HEK293 (cell line): ENCODE data around the gene TNFAIP8.

ENCODE experiments used
- BCL6B ChIP-seq: fragments of 450-650 bp; formaldehyde crosslinking; IDR thresholded peaks from 2 replicates; pipeline ENCODE4 v1.5.1; 2017; ENCODE audit warnings: missing biosample characterization, missing genetic modification characterization
- CTCF ChIP-seq: fragments of 450-650 bp; formaldehyde crosslinking; IDR thresholded peaks from 2 replicates; pipeline ENCODE4 v1.5.1; 2016; ENCODE audit warnings: missing biosample characterization, missing genetic modification characterization
- REST ChIP-seq: fragments of 450-650 bp; formaldehyde crosslinking; IDR thresholded peaks from 2 replicates; pipeline ENCODE4 v1.5.1; 2016; ENCODE audit warnings: missing biosample characterization, missing genetic modification characterization
- SALL2 ChIP-seq: fragments of 450-650 bp; formaldehyde crosslinking; IDR thresholded peaks from 2 replicates; pipeline ENCODE4 v1.5.0; 2017; ENCODE audit warnings: missing biosample characterization, mild to moderate bottlenecking, missing genetic modification characterization, borderline replicate concordance
- ZBTB6 ChIP-seq: fragments of 450-650 bp; formaldehyde crosslinking; IDR thresholded peaks from 2 replicates; pipeline ENCODE4 v1.5.1; 2017; ENCODE audit warnings: missing biosample characterization, missing genetic modification characterization
- ZFP41 ChIP-seq: fragments of 450-650 bp; formaldehyde crosslinking; IDR thresholded peaks from 2 replicates; pipeline ENCODE4 v1.5.1; 2016; ENCODE audit warnings: missing biosample characterization, missing genetic modification characterization, borderline replicate concordance
- ZNF146 ChIP-seq: fragments of 450-650 bp; formaldehyde crosslinking; IDR thresholded peaks from 2 replicates; pipeline ENCODE4 v1.5.1; 2016; ENCODE audit warnings: missing biosample characterization, missing genetic modification characterization
- ZNF571 ChIP-seq: fragments of 450-650 bp; formaldehyde crosslinking; IDR thresholded peaks from 2 replicates; pipeline ENCODE4 v1.5.0; 2017; ENCODE audit warnings: missing biosample characterization, missing genetic modification characterization

GRCh38 chr5:119363936-119364335, 8.1 kb downstream of the TNFAIP8 start:
- TF ChIP-seq CTCF (tag by site-specific recombination) (no peak), ZNF146 (no peak), ZFP41 (tag by site-specific recombination) (no peak), ZBTB6 (no peak), BCL6B (no peak), SALL2 (tag by site-specific recombination) (no peak), REST (no peak), ZNF571 (tag by site-specific recombination) (no peak)
